MCF 10A (cell line): ENCODE measurements around the gene BSG. TPM values are rescaled to one million over a fixed set of nuclear protein-coding genes. Genes with fewer than 3 reads are reported as not detected.
"Not testable (repeated sequence)": the region's sequence is repeated elsewhere in the genome, so short reads cannot be mapped to it uniquely, and the experiment has no call there.

Experiments used
- BruUV-seq: library from RNA; stranded (reverse); fragments of 400-500 nt; replicated peaks from 2 replicates; lab custom pipeline; 2021; lab: Mats Ljungman, UMichigan
- CTCF ChIA-PET: fragments of 300-600 bp; sonication (Branson Sonifier 250); formaldehyde crosslinking; extraction: SDS; loops from one replicate; lab custom pipeline; 2021; ENCODE audit warnings: antibody characterized with exemption, inconsistent platforms; lab: Yijun Ruan, JAX
- POLR2A ChIA-PET: fragments of 300-600, 350-650 bp; sonication (Branson Sonifier 250); formaldehyde crosslinking; extraction: SDS; loops from one replicate; lab custom pipeline; 2020; ENCODE audit warnings: antibody characterized with exemption, inconsistent platforms; lab: Yijun Ruan, JAX
- DNase-seq: peaks from one replicate; pipeline ENCODE4 v3.0.0-alpha.2; 2018; ENCODE audit not compliant: unreplicated experiment
- H3K27ac Mint-ChIP-seq: one replicate; pipeline ENCODE4 v1.8.0; 2022; ENCODE audit warnings: mild to moderate bottlenecking, low read depth, mixed read lengths; ENCODE audit not compliant: unreplicated experiment
- H3K27me3 Mint-ChIP-seq: one replicate; pipeline ENCODE4 v1.8.0; 2022; ENCODE audit warnings: mixed read lengths; ENCODE audit not compliant: insufficient read depth, unreplicated experiment
- H3K36me3 Mint-ChIP-seq: one replicate; pipeline ENCODE4 v1.8.0; 2022; ENCODE audit warnings: mild to moderate bottlenecking, moderate library complexity, mixed read lengths; ENCODE audit not compliant: insufficient read depth, unreplicated experiment
- H3K4me1 Mint-ChIP-seq: one replicate; pipeline ENCODE4 v1.8.0; 2022; ENCODE audit warnings: mixed read lengths; ENCODE audit not compliant: insufficient read depth, unreplicated experiment
- H3K4me3 Mint-ChIP-seq: one replicate; pipeline ENCODE4 v1.8.0; 2022; ENCODE audit warnings: mild to moderate bottlenecking, moderate library complexity, mixed read lengths; ENCODE audit not compliant: unreplicated experiment
- H3K9me3 Mint-ChIP-seq: one replicate; pipeline ENCODE4 v1.8.0; 2022; ENCODE audit warnings: mixed read lengths; ENCODE audit not compliant: unreplicated experiment
- CTCF ChIP-seq: fragments of 200-600 bp; IDR thresholded peaks from one replicate; pipeline ENCODE4 v1.8.0; 2022; ENCODE audit warnings: antibody characterized with exemption, mild to moderate bottlenecking; ENCODE audit not compliant: unreplicated experiment
- intact Hi-C: fragments of 100-400 bp; cut with micrococcal nuclease; formaldehyde crosslinking; loops from 2 replicates; pipeline ENCODE4 v1.14.1; 2022
- total RNA-seq: library from RNA; stranded (reverse); gene quantifications from 2 replicates; pipeline ENCODE4 v1.2.3, GENCODE V29; 2022

BSG gene
- total RNA-seq, 1 experiment from 2014 or later: 557 TPM

GRCh38 chr19:604355-604754, 32.0 kb downstream of the BSG start:
- no peak overlapping the region for H3K4me3 Mint-ChIP-seq
- BruUV-seq: no TSS peak
- no peaks in the 10 kb centered on the region for H3K27me3 Mint-ChIP-seq
- TF ChIP-seq CTCF: no peak
- intact Hi-C loops: no loop called here
- no peak overlapping the region for H3K27ac Mint-ChIP-seq
- DNase-seq: no peak
- POLR2A ChIA-PET: no interaction called here
- CTCF ChIA-PET: no interaction called here
- no peaks in the 10 kb centered on the region for H3K9me3 Mint-ChIP-seq
- no peaks in the 10 kb centered on the region for H3K36me3 Mint-ChIP-seq
- H3K4me1 Mint-ChIP-seq: no peaks in the 10 kb centered on the region

GRCh38 chr19:605061-605971, 32.9 kb downstream of the BSG start:
- H3K9me3 Mint-ChIP-seq, BruUV-seq, H3K27ac Mint-ChIP-seq, POLR2A ChIA-PET, H3K4me3 Mint-ChIP-seq, CTCF ChIA-PET, H3K4me1 Mint-ChIP-seq, DNase-seq, H3K27me3 Mint-ChIP-seq, H3K36me3 Mint-ChIP-seq, intact Hi-C loops: not testable (repeated sequence)

GRCh38 chr19:607301-608154, 35.1 kb downstream of the BSG start:
- no peak for TF ChIP-seq CTCF
- Mint-ChIP-seq H3K9me3 (no peaks in the 10 kb centered on the region), H3K27me3 (no peaks in the 10 kb centered on the region), H3K27ac (no peak overlapping the region), H3K4me3 (no peak overlapping the region), H3K4me1 (peaks cover 11% of the 10 kb centered on the region), H3K36me3 (peaks cover 8% of the 10 kb centered on the region)
- intact Hi-C loops: no loop called here
- ChIA-PET POLR2A (interaction anchor here (0.7 kb wide), 1 partner anchor 644 kb away, joined by 3 read pairs; no protein-coding TSS in a partner anchor), CTCF (no interaction called here)
- no TSS peak for BruUV-seq
- no peak for DNase-seq

- Mint-ChIP-seq H3K4me3 (no peak overlapping the region), H3K36me3 (peaks cover 13% of the 10 kb centered on the region), H3K9me3 (no peaks in the 10 kb centered on the region), H3K27me3 (no peaks in the 10 kb centered on the region), H3K4me1 (peaks cover 11% of the 10 kb centered on the region), H3K27ac (no peak overlapping the region)
- BruUV-seq: no TSS peak
- TF ChIP-seq CTCF: no peak
- no peak for DNase-seq
- CTCF ChIA-PET: no interaction called here
- POLR2A ChIA-PET: no interaction called here
- intact Hi-C loops: no loop called here
These were observed 36.0 kb downstream of the BSG start for GRCh38 chr19:608155-609003.
